ENCODE measurements around the gene CARD14. TPM values are rescaled to one million over a fixed set of nuclear protein-coding genes. Genes with fewer than 3 reads are reported as not detected.

The CARD14 gene
- total and polyA plus RNA-seq, 2 experiments from 2014 or later: 0.08 to 0.52 TPM

DNA sequence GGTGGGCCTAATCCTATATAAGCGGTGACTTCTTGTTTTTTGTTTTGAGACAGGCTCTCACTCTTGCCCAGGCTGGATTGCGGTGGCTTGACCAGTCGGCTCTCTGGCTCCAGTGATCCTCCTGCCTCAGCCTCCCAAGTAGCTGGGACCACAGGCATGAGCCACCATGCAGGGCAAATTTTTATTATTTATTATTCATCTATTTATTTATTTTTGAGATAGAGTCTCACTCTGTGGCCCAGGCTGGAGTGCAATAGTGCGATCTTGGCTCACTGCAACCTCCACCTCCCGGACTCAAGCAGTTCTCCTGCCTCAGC, 86.2 kb downstream of the CARD14 start:
- H3K79me2 ChIP-seq (replicated peaks; ENCODE audit: insufficient read depth): no peaks in the 10 kb centered on the region
- no peak overlapping the region for H3K4me3 ChIP-seq
- Mint-ChIP-seq H3K4me3 (no peak overlapping the region), H3K27me3 (ENCODE audit: insufficient read depth, low read depth, poor library complexity) (peaks cover 19% of the 10 kb centered on the region), H3K9me3 (no peaks in the 10 kb centered on the region), H3K4me1 (peaks cover 33% of the 10 kb centered on the region), H3K27ac (no peak overlapping the region), H3K36me3 (ENCODE audit: low read depth) (no peaks in the 10 kb centered on the region)
- TF ChIP-seq, protein P1, sequence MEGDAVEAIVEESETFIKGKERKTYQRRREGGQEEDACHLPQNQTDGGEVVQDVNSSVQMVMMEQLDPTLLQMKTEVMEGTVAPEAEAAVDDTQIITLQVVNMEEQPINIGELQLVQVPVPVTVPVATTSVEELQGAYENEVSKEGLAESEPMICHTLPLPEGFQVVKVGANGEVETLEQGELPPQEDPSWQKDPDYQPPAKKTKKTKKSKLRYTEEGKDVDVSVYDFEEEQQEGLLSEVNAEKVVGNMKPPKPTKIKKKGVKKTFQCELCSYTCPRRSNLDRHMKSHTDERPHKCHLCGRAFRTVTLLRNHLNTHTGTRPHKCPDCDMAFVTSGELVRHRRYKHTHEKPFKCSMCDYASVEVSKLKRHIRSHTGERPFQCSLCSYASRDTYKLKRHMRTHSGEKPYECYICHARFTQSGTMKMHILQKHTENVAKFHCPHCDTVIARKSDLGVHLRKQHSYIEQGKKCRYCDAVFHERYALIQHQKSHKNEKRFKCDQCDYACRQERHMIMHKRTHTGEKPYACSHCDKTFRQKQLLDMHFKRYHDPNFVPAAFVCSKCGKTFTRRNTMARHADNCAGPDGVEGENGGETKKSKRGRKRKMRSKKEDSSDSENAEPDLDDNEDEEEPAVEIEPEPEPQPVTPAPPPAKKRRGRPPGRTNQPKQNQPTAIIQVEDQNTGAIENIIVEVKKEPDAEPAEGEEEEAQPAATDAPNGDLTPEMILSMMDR (conservative IDR thresholded peaks at IDR 0.05; ENCODE audit: low read depth in 2 of 2): no peak
- no peak for TF ChIP-seq STAT1 (IDR thresholded peaks at IDR 0.05; ENCODE audit: unreplicated experiment)
- TF ChIP-seq, protein P2, sequence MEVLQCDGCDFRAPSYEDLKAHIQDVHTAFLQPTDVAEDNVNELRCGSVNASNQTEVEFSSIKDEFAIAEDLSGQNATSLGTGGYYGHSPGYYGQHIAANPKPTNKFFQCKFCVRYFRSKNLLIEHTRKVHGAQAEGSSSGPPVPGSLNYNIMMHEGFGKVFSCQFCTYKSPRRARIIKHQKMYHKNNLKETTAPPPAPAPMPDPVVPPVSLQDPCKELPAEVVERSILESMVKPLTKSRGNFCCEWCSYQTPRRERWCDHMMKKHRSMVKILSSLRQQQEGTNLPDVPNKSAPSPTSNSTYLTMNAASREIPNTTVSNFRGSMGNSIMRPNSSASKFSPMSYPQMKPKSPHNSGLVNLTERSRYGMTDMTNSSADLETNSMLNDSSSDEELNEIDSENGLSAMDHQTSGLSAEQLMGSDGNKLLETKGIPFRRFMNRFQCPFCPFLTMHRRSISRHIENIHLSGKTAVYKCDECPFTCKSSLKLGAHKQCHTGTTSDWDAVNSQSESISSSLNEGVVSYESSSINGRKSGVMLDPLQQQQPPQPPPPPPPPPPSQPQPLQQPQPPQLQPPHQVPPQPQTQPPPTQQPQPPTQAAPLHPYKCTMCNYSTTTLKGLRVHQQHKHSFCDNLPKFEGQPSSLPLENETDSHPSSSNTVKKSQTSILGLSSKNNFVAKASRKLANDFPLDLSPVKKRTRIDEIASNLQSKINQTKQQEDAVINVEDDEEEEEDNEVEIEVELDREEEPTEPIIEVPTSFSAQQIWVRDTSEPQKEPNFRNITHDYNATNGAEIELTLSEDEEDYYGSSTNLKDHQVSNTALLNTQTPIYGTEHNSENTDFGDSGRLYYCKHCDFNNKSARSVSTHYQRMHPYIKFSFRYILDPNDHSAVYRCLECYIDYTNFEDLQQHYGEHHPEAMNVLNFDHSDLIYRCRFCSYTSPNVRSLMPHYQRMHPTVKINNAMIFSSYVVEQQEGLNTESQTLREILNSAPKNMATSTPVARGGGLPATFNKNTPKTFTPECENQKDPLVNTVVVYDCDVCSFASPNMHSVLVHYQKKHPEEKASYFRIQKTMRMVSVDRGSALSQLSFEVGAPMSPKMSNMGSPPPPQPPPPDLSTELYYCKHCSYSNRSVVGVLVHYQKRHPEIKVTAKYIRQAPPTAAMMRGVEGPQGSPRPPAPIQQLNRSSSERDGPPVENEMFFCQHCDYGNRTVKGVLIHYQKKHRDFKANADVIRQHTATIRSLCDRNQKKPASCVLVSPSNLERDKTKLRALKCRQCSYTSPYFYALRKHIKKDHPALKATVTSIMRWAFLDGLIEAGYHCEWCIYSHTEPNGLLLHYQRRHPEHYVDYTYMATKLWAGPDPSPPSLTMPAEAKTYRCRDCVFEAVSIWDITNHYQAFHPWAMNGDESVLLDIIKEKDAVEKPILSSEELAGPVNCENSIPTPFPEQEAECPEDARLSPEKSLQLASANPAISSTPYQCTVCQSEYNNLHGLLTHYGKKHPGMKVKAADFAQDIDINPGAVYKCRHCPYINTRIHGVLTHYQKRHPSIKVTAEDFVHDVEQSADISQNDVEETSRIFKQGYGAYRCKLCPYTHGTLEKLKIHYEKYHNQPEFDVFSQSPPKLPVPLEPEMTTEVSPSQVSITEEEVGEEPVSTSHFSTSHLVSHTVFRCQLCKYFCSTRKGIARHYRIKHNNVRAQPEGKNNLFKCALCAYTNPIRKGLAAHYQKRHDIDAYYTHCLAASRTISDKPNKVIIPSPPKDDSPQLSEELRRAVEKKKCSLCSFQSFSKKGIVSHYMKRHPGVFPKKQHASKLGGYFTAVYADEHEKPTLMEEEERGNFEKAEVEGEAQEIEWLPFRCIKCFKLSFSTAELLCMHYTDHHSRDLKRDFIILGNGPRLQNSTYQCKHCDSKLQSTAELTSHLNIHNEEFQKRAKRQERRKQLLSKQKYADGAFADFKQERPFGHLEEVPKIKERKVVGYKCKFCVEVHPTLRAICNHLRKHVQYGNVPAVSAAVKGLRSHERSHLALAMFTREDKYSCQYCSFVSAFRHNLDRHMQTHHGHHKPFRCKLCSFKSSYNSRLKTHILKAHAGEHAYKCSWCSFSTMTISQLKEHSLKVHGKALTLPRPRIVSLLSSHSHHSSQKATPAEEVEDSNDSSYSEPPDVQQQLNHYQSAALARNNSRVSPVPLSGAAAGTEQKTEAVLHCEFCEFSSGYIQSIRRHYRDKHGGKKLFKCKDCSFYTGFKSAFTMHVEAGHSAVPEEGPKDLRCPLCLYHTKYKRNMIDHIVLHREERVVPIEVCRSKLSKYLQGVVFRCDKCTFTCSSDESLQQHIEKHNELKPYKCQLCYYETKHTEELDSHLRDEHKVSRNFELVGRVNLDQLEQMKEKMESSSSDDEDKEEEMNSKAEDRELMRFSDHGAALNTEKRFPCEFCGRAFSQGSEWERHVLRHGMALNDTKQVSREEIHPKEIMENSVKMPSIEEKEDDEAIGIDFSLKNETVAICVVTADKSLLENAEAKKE (CRISPR knock-in tag; IDR thresholded peaks at IDR 0.05): no peak
- TF ChIP-seq EZH2phosphoT487 (IDR thresholded peaks at IDR 0.05; ENCODE audit: unreplicated experiment): no peak
- H3F3A ChIP-seq (replicated peaks; ENCODE audit: low read depth): peaks cover 29% of the 10 kb centered on the region
- H3K4me2 ChIP-seq: no peak overlapping the region
- DNase-seq (ENCODE audit: low spot score) (no peak), ATAC-seq (no peak)
- H3K9me2 ChIP-seq (ENCODE audit: insufficient read depth): no peaks in the 10 kb centered on the region
- no peaks in the 10 kb centered on the region; the same call in 1 of the 2 replicates for H4K20me1 ChIP-seq (replicated peaks; ENCODE audit: insufficient read depth)
- peaks cover 27% of the 10 kb centered on the region for H3K4me1 ChIP-seq (ENCODE audit: insufficient read depth)
- no peaks in the 10 kb centered on the region for H3K27me3 ChIP-seq (ENCODE audit: insufficient read depth)
- no peak overlapping the region for H2AFZ ChIP-seq
- H3K36me3 ChIP-seq (ENCODE audit: insufficient read depth): no peaks in the 10 kb centered on the region
- no peak overlapping the region for H3K27ac ChIP-seq (ENCODE audit: low read depth)
